Heart right ventricle (tissue), 16 donors: ENCODE measurements around the gene HCLS1. TPM values are rescaled to one million over a fixed set of nuclear protein-coding genes. Genes with fewer than 3 reads are reported as not detected.

Experiments used
- ATAC-seq, 8 donors: fragments of 200-7000 bp; cut with Tn5 transposase; one replicate each; pipeline ENCODE4 v1.9.1; 2020; ENCODE audit warnings: mild to moderate bottlenecking in 8 of 8, moderate library complexity in 8 of 8, moderate number of reproducible peaks in 1 of 8
- DNase-seq, 2 donors: peaks; one replicate each; pipeline ENCODE4 v3.0.0-alpha.2; 2020
- H3K27ac ChIP-seq, 10 donors: fragments of 200-600 bp; sonication (generic) in 2 of 10; one replicate each; pipeline versions ENCODE4 v1.5.0 to v1.8.0; 2020 to 2022; ENCODE audit warnings: mild to moderate bottlenecking in 3 of 10
- H3K27me3 ChIP-seq, 7 donors: fragments of 200-600 bp; one replicate each; pipeline ENCODE4 v1.8.0; 2021 to 2022; ENCODE audit warnings: mild to moderate bottlenecking in 2 of 7
- H3K36me3 ChIP-seq, 9 donors: fragments of 200-600 bp; sonication (generic) in 1 of 9; one replicate each; pipeline versions ENCODE4 v1.5.0 to v1.8.0; 2020 to 2022; ENCODE audit warnings: mild to moderate bottlenecking in 2 of 9
- H3K4me1 ChIP-seq, 9 donors: fragments of 200-600 bp; sonication (generic) in 1 of 9; one replicate each; pipeline versions ENCODE4 v1.5.0 to v1.8.0; 2020 to 2022; ENCODE audit warnings: mild to moderate bottlenecking in 4 of 9
- H3K4me3 ChIP-seq, 10 donors: fragments of 200-600 bp; sonication (generic) in 2 of 10; one replicate each; pipeline versions ENCODE4 v1.5.0 to v1.8.0; 2020 to 2022; ENCODE audit warnings: mild to moderate bottlenecking in 7 of 10, moderate library complexity in 2 of 10
- H3K9me3 ChIP-seq, 11 donors: fragments of 200-600 bp in 10 of 11; sonication (generic) in 2 of 11; one replicate each; pipeline versions ENCODE4 v1.5.0 to v1.8.0; 2013 to 2022; ENCODE audit warnings: mild to moderate bottlenecking in 2 of 11, control low read depth in 1 of 11, moderate library complexity in 1 of 11
- CTCF ChIP-seq, 9 donors: fragments of 200-600 bp; sonication (generic) in 2 of 9; IDR thresholded peaks; one replicate each; pipeline versions ENCODE4 v1.5.0 to v1.8.0; 2021 to 2022; ENCODE audit warnings: antibody characterized with exemption in 9 of 9, mild to moderate bottlenecking in 5 of 9, moderate library complexity in 1 of 9
- whole genome bisulfite sequencing, 2 donors: extraction: QIAGEN DNeasy Blood & Tissue Kit; methylation state at CpG; one replicate each; pipeline ENCODE4 v1.1.7; 2013; ENCODE audit warnings: inconsistent platforms in 1 of 2; 5-methylcytosine and 5-hydroxymethylcytosine counted together
- intact Hi-C, 10 donors: fragments of 100-400 bp; cut with DNase I; formaldehyde crosslinking; loops; one replicate each; pipeline versions ENCODE4 v1.11.1 to v1.14.2; 2022
- long read RNA-seq, 3 donors: library from polyadenylated mRNA; unstranded; transcript quantifications; one replicate each; pipeline ENCODE4 v2.0.0, GENCODE V29; 2020 to 2021
- polyA plus RNA-seq, 2 donors: library from polyadenylated mRNA; stranded (reverse); fragments of 200-250 nt; gene quantifications; one replicate each; pipeline ENCODE4 v1.2.3, GENCODE V29; 2013
- total RNA-seq, 10 donors: library from RNA; stranded (reverse); fragmentation: NEBNext Ultra II Directional in 3 of 10; extraction: Animal tissue kit (Norgen Biotek cat#: 25700) in 3 of 10; gene quantifications; one replicate each; pipeline versions ENCODE4 v1.2.1 to v1.2.4, GENCODE V29; 2021 to 2023
- donor health status: Arrhythmogenic right ventricular cardiomyopathy.
- donor health status: ischemic (EF 13 %, LVEDD 7.1; RV severe dilation, severe dysfunction).
- donor health status: healthy with polysubstance abuse.
- donor health status: DM: no; HTN: yes; CAD: no.
- donor health status: DM: no; HTN: no; CAD: no.
- donor health status: ischemic (EF 25% LVEDD 6.9; RV normal size, moderate dysfunction).
- donor health status: ischemic (EF 25% LVEDD 5.7; RV mildly dilated, moderate dysfunction).
- donor health status: healthy.
- donor health status: DM: yes; HTN: yes; CAD: no.
- donor health status: Ischemic cardiomyopathy.
- donor health status: ischemic (EF 35%, LVEDD 5.7; RV mildly dilated, moderate dysfunction).
- donor health status: nonischemic (EF 11% LVEDD 7.7; RV severe dilation, severe dysfunction).
- donor health status: DM: yes; HTN: yes; CAD: no.
- donor health status: PGD.
- donor health status: ischemic (EF 29% LVEDD 5.4; RV normal size, mild dysfunction).
- donor health status: nonischemic (EF 23%, LVEDD 6.1; RV moderate dilation, normal function).

The HCLS1 gene, protein sequence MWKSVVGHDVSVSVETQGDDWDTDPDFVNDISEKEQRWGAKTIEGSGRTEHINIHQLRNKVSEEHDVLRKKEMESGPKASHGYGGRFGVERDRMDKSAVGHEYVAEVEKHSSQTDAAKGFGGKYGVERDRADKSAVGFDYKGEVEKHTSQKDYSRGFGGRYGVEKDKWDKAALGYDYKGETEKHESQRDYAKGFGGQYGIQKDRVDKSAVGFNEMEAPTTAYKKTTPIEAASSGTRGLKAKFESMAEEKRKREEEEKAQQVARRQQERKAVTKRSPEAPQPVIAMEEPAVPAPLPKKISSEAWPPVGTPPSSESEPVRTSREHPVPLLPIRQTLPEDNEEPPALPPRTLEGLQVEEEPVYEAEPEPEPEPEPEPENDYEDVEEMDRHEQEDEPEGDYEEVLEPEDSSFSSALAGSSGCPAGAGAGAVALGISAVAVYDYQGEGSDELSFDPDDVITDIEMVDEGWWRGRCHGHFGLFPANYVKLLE
- total RNA-seq (10 to 100 TPM in 4 of 10 donors, 1 to 10 TPM in 6; 5.0 to 40.7 (median 8.6) TPM), polyA plus RNA-seq (10 to 100 TPM; 12.6 to 15.9 TPM)
- long read RNA-seq, donor 1, transcript HCLS1-201 (14 exons, 2,000 nt): major isoform, 8 of 13 reads
- long read RNA-seq, donor 1, partial matches to known transcripts: 1 of 13 reads
- long read RNA-seq, donor 1, other reads (novel, unspliced or antisense): 3 of 13 reads
- long read RNA-seq, donor 2, transcript HCLS1-201 (14 exons, 2,000 nt): major isoform, 15 of 19 reads
- long read RNA-seq, donor 2, partial matches to known transcripts: 3 of 19 reads
- long read RNA-seq, donor 2, other reads (novel, unspliced or antisense): 1 of 19 reads
- long read RNA-seq, donor 3, transcript HCLS1-201 (14 exons, 2,000 nt): major isoform, 20 of 22 reads
- long read RNA-seq, donor 3, partial matches to known transcripts: 1 of 22 reads
- long read RNA-seq, donor 3, other reads (novel, unspliced or antisense): 1 of 22 reads

DNA sequence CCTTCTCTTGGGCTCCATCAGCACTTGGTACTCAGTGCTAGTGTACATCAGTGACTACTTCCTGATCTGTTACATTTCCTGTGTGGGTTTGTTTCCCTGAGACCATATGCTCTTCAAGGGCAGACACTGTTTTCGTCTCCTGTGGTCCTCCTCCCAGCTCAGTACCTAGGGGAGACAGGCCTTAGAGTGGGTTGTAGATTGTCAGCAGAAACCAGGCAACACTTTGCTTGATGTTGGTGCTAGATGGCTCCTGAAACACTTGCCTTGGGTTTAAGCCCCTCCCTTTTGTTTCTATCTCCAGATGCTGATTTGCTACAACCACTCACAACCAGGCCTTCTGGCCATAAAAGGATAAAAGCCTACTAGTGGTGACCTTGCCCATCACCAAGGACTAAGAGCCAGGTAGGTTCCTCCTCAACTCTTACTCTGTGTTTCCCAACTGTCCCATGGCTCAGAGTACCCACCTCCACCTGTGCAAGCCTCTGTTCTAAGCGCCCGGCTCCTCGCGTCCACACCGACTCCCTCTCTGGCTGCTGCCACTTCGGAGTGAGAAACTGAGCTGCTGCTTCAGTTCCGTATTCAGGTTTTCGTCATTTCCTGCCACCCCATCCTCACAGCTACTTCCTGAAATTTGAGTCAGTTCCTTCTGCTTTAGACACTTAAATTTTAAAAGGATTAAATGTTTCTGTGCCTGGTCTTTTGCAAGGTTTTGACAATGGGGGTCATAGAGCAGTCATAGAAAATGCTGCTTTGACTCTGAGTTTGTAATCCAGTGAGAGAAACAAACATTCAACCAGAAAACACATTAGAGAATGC, at the start of gene HCLS1:
HCLS1 (minus strand) TSS at position 548 of the 816 bp plus-strand sequence. CDS start 2,556 bp downstream, outside the sequence.
- Histone ChIP-seq H3K4me3 (peak within 1 kb of the TSS in 8 of 10 donors; percentile 1 to 56 (median 44)), H3K36me3 (peaks cover 0 to 66% (median 20%) of the 10 kb centered on the region in 9 donors), H3K9me3 (no peaks in the 10 kb centered on the region), H3K27ac (peak within 1 kb of the TSS in 9 of 10 donors; percentile 44 to 93 (median 68)), H3K4me1 (peaks cover 0 to 47% (median 18%) of the 10 kb centered on the region in 9 donors), H3K27me3 (no peaks in the 10 kb centered on the region)
- ATAC-seq: peak; percentile 59 to 82 (median 68)
- DNase-seq: peak; percentile 31 to 50
- intact Hi-C loops: loop anchor here in 1 of 10 donors (10.0 kb wide), 1 partner anchor 64 kb away; no protein-coding TSS in a partner anchor
- TF ChIP-seq CTCF (IDR thresholded peaks at IDR 0.05): no peak
- 59 to 72% methylated on average over 9 of the region's 9 CpGs for WGBS, 2 donors

DNA sequence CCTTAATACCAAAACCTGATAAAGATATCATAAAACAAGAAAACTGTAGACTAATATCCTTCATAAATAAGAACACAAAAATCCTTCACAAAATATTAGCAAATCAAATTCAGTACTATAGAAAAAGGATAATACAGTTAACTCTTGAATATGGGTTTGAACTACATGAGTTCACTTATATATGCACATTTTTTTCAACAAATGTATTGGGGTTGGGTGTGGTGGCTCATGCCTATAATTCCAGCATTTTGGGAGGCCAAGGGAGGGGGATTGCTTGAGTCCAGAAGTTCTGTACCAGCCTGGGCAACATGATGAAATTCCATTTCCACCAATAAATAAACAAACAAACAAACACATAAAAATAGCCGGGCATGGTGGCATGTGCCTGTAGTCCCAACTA, 49.6 kb upstream of the HCLS1 start:
- H3K36me3 ChIP-seq: peaks cover 0 to 79% (median 9%) of the 10 kb centered on the region in 9 donors
- 70 to 97% methylated on average over 1 of the region's 1 CpG for WGBS, 2 donors
- no peak overlapping the region for H3K4me3 ChIP-seq
- no peak overlapping the region for H3K27ac ChIP-seq
- no peaks in the 10 kb centered on the region for H3K9me3 ChIP-seq
- intact Hi-C loops: no loop called here
- no peak for ATAC-seq
- peaks cover 0 to 11% (median 4%) of the 10 kb centered on the region in 9 donors for H3K4me1 ChIP-seq
- DNase-seq: no peak
- no peak for TF ChIP-seq CTCF (IDR thresholded peaks at IDR 0.05)
- H3K27me3 ChIP-seq: no peaks in the 10 kb centered on the region

- WGBS, 2 donors: 99 to 100% methylated on average over 2 of the region's 2 CpGs
- Histone ChIP-seq H3K9me3 (peaks cover 0 to 7% (median 0%) of the 10 kb centered on the region in 11 donors), H3K36me3 (peaks cover 0 to 74% (median 7%) of the 10 kb centered on the region in 9 donors), H3K27me3 (no peaks in the 10 kb centered on the region), H3K4me1 (peaks cover 0 to 15% (median 6%) of the 10 kb centered on the region in 9 donors), H3K4me3 (no peak overlapping the region), H3K27ac (no peak overlapping the region)
- DNase-seq (no peak), ATAC-seq (no peak)
- TF ChIP-seq CTCF (IDR thresholded peaks at IDR 0.05): no peak
- intact Hi-C loops: loop anchor here in 1 of 10 donors (10.0 kb wide), 1 partner anchor 53 kb away; no protein-coding TSS in a partner anchor
Measured at GRCh38 chr3:121707531-121708273, 47.0 kb upstream of the HCLS1 start.
